ENCODE data around the gene ABTB1. TPM values are rescaled to one million over a fixed set of nuclear protein-coding genes. Genes with fewer than 3 reads are reported as not detected.
A peak's percentile ranks its signal among the peaks of the same experiment; 100 is the strongest.

ABTB1 gene
- total RNA-seq, 4 donors from 2014 or later, result 19.5 to 114 (median 28.7) TPM

DNA sequence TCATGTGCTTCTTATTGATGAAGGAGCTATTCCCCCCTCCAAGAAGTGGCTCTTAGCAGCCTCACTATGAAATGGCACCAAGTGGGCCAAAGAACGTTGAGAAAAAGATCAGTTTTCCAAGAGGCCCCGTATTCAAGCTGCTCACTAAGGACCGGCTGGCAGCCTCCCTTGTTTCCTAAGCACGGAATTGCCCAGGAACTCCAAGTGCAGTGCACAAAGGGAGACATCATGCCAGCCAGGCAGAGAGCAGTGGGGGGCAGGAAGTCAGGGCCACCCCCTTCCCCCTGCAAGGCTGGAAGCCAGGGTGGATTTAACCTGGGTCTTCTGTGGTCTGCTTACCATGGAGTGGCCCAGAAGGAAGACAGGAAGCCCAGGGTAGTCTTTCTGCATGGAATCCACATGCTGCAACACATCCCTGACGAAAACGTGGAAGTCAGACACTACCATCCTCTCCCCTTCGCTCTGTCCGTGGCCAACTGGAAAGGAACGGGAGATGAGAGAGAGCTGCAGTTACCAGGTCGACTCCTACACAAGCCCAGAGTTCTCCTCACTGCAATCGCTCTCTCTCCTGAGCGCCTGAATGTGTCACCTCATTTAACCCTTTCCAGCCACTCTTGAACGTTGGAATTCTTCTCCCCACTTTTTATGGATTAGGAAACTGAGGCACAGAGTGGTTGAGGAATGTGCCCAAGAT lies 49.5 kb downstream of the ABTB1 start:
- DNase-seq (ENCODE audit: low spot score), result no peak
- TF ChIP-seq, protein P1, sequence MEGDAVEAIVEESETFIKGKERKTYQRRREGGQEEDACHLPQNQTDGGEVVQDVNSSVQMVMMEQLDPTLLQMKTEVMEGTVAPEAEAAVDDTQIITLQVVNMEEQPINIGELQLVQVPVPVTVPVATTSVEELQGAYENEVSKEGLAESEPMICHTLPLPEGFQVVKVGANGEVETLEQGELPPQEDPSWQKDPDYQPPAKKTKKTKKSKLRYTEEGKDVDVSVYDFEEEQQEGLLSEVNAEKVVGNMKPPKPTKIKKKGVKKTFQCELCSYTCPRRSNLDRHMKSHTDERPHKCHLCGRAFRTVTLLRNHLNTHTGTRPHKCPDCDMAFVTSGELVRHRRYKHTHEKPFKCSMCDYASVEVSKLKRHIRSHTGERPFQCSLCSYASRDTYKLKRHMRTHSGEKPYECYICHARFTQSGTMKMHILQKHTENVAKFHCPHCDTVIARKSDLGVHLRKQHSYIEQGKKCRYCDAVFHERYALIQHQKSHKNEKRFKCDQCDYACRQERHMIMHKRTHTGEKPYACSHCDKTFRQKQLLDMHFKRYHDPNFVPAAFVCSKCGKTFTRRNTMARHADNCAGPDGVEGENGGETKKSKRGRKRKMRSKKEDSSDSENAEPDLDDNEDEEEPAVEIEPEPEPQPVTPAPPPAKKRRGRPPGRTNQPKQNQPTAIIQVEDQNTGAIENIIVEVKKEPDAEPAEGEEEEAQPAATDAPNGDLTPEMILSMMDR (IDR thresholded peaks at IDR 0.05), result no peak
- ATAC-seq (ENCODE audit: low FRiP score), result no peak

DNA sequence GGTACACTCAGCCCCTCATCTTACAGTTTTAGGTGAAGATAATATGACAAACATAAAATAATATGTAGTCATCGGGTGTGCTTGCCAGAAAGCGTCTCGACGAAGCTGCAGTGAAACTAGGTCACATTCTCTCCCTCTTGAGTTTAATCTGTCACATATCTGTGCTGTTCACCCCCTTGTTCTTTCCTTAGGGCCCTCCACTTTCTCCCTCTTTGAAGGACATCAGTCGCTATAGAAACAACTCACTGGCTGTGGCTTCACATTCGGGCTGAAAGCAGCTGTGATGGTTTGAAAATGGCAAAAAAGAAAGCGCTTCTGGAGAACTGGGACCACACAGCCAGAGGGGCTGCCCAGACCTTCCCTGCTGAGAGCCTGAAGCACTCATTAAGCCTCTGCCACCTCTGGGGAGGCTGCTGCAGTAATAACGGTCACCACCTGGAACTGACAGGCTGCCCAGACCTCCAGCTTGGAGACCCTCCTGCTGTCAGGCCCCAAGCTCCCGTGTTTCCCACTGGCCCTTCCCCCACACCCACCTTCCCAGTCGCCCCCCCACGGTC lies 50.3 kb downstream of the ABTB1 start:
- ATAC-seq (ENCODE audit: low FRiP score) (no peak), DNase-seq (ENCODE audit: low spot score) (no peak)
- TF ChIP-seq, protein P1 (IDR thresholded peaks at IDR 0.05), result no peak

DNA sequence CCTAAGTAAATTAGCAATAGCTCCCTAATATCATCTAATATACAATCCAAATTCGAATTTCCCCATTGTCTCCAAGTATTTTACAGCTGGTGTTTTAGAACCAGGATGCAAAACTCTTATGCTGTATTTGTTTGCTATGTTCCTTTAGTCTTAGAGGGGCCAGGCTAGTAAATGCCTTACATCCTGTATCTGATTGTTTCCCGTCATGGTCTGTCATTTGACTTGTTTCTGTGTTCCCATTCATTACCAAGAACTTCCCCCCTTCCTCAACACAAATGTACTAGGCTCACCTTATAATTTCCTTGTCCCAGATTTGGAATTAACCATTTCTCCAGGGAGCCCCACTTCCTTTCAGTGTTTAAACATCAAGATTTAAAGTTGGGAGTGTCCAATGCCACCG lies 54.1 kb downstream of the ABTB1 start:
- ATAC-seq (ENCODE audit: low FRiP score), result no peak
- TF ChIP-seq, protein P1 (IDR thresholded peaks at IDR 0.05), result no peak
- no peak for DNase-seq (ENCODE audit: low spot score)

DNA sequence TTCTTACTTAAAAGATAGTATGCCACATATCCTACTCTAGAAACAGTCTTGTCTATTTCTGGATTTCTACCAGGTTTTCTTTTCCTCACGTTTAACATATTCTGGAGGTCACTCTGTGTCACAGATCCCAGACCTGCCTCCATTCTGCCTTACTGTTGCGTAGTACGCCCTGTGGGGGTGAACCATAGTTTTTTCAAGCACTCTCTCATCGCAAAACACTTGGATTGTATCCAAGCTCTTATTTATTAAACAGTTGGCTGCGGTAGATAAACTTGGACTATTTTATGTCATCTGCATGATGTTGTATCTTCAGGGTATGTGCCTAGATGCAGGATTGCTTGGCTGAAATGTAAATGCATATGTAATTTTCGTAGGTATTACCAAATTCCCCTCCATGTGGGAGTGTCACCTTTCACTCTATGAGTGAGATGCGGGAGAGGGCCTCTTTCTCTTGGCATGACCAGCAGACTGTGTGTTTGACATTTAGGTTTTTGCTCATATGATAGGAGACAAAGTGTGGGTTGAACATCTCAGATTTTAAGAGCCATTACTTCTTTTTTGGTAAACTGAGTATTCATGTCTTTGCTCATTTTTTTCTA lies 55.8 kb downstream of the ABTB1 start:
- no peak for ATAC-seq (ENCODE audit: low FRiP score)
- TF ChIP-seq, protein P1 (IDR thresholded peaks at IDR 0.05), result no peak
- DNase-seq (ENCODE audit: low spot score), result no peak

DNA sequence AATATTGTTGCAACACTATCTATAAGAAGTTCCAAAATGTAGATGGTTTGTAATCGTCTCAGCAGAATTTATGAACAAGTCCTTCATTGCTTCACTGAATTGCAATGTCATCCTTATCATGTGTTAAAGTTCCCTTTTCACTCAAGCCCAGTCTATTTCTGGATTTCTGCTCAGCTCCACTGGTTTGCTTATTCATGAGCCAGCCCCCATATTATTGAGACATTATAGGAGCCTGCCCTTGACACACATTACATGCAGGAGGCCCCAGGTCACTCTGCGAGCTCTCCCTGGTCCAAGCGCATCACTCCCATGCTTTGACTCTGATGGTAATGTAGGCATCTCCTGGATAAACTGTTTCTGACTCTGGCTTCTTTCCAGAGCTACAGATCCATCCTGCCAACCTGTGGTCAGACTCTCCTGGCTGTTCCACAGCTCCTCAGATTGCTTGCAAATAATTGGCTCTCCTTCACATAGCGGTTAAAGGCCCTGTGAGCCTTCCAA lies 56.9 kb downstream of the ABTB1 start:
- ATAC-seq (ENCODE audit: low FRiP score) (peak; percentile 29), DNase-seq (ENCODE audit: low spot score) (no peak)
- TF ChIP-seq, protein P1 (IDR thresholded peaks at IDR 0.05), result no peak

DNA sequence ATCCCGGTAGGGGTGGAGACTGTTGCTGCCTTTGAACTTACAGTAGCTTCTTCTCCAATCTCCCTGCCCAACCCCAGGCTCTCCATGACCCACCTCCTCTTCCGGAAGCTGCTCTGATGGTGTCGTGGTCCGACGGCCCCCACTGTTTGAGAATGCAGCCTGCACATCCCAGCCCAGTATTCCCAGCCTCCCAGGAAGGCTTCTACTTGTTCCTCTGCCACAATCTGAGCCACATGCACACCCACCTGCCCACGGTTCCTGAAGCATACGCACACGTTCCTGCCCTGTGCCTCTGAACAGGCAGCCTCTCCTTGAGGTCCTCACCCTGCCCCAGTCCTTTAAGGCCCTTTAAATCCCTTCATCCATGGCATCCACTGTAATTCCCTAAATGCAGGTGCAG lies 57.4 kb downstream of the ABTB1 start:
- TF ChIP-seq, protein P1 (IDR thresholded peaks at IDR 0.05), result no peak
- ATAC-seq (ENCODE audit: low FRiP score), result no peak
- no peak for DNase-seq (ENCODE audit: low spot score)

Other genes with a start within 250 kb of the ABTB1 start
- gene TPRA1, start 82.2 kb upstream of the ABTB1 start, total RNA-seq, result 10 to 100 TPM; 31.4 to 39.0 (median 33.5) TPM
- gene MCM2, start 74.5 kb upstream of the ABTB1 start, total RNA-seq, result 10 to 100 TPM in 1 of 4 donors, 1 to 10 TPM in 3; 2.7 to 10.4 (median 5.9) TPM
- 1 to 10 TPM; 1.7 to 6.3 (median 2.9) TPM for gene PODXL2, start 43.8 kb upstream of the ABTB1 start, total RNA-seq
- 100 to 1,000 TPM in 1 of 4 donors, 10 to 100 TPM in 3; 58.9 to 129 (median 96.3) TPM for gene MGLL, start 149.6 kb downstream of the ABTB1 start, total RNA-seq
- 1 to 10 TPM in 1 of 4 donors, under 1 TPM in 3; 0.48 to 1.9 (median 0.60) TPM for gene KBTBD12, start 242.3 kb downstream of the ABTB1 start, total RNA-seq

Data from omental fat pad (tissue), 4 donors.